T1000 (cell line): Measurements from ENCODE around the gene CALML5.

Experiments used
- DNase-seq: peaks from one replicate; lab custom pipeline; 2025; ENCODE audit warnings: mixed read lengths; lab: John Stamatoyannopoulos, UW

The CALML5 gene

GRCh38 chr10:5533098-5533731 is 33.8 kb upstream of the CALML5 start:
- DNase-seq: no peak

GRCh38 chr10:5532618-5533097 is 33.3 kb upstream of the CALML5 start:
- no peak for DNase-seq

DNA sequence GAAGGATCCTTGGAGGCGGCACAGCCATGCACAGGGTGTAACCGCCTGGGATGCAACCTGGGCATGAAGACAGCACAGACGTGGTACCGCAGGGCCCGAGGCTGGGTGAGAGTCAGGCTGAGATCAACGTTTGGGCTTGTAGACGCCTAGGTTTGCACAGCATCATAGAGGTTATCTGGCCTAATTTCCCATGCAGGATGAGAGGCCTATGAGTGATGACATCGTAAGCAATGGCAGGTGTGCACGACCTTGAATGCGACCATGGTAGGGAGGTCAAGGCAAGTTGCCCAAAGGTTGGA is 32.9 kb upstream of the CALML5 start:
- DNase-seq: no peak

DNA sequence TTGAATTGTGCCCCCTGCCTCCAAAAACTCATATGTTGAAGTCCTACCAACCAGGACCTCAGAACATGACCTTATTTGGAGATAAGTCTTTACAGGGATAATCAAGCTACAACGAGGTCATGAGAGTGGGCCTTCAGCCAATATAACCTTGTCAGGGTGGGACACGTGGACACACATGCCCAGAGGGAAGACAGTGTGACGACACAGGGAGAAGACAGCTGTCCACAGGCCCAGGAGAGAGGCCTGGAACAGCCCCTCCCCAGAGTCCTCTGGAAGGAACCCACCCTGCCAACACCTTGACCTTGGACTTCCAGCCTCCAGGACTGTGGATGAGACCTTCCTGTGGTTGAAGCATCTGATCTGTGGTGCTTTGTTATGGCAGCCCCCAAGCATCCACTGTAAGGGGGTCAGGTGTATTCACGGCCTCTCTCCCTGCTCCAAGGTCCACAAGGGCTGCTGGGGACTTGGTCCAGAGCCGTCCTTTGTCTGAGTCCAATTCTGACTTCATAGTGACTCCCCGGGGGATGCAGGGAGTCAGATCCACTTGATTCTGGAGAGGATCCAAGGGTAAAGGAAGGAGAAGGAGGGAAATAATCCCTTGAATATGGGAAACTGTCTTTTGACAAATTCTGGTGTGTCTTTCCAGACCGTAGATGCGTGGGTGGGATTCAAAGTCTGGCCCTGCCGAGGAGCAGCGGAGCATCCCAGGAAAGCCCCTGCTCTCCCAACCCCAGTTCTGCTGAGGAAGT is 32.4 kb upstream of the CALML5 start:
- DNase-seq: no peak

GRCh38 chr10:5530846-5531557 is 31.6 kb upstream of the CALML5 start:
- DNase-seq: no peak

DNA sequence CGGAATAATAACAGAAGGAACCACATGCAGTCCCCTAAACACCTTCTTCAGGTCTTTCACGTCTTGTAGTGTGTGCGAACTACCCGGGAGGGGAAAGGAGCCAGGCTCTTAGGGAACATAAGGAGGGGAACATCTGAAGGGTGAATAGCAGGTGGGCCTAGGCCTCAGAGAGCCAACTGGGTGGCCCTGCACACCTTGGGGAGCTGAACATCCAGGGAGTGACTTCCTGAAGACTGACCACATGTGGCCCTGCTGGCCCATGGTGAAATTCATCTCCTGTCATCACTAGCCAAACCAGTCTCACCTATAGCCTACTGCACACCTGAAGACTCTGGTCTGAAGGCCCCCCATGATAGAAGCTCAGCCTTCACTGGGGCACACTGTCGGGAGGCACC is 31.0 kb upstream of the CALML5 start:
- DNase-seq: no peak

DNA sequence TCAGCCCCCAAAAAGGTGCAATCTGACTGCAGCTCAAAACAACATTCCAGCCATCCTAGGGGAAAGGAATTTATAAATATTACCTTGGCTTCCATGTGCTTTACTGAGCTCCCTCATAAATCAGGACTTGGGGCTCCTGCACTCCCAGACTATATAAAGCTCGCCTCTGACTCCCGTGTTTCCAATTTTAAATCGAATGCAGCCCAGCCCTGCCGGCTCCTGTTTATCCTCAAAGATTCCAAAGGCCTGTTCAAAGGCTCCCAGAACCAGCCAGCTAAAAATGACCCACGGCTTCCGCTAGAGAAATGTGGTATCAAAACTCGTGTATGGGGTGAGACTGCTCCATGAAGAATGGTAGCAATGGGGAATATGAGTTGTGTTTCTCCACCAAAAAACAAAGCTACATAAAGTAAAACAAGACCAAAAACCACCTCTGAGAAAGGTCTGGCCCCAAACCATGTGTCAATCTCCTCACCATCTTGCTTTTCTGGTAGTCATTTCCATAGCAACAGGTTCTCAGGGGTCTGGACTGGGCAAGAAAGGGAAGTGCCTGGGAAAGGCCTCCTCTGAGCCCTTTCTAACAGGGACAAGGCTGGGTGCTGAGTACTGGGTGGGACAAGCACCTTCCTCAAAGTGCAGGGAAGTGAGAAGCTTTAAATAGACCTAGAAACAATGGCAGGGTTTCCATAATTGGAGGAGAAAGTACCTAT is 30.5 kb upstream of the CALML5 start:
- no peak for DNase-seq

- DNase-seq: no peak
Measured at GRCh38 chr10:5528989-5529701, 29.8 kb upstream of the CALML5 start.

DNA sequence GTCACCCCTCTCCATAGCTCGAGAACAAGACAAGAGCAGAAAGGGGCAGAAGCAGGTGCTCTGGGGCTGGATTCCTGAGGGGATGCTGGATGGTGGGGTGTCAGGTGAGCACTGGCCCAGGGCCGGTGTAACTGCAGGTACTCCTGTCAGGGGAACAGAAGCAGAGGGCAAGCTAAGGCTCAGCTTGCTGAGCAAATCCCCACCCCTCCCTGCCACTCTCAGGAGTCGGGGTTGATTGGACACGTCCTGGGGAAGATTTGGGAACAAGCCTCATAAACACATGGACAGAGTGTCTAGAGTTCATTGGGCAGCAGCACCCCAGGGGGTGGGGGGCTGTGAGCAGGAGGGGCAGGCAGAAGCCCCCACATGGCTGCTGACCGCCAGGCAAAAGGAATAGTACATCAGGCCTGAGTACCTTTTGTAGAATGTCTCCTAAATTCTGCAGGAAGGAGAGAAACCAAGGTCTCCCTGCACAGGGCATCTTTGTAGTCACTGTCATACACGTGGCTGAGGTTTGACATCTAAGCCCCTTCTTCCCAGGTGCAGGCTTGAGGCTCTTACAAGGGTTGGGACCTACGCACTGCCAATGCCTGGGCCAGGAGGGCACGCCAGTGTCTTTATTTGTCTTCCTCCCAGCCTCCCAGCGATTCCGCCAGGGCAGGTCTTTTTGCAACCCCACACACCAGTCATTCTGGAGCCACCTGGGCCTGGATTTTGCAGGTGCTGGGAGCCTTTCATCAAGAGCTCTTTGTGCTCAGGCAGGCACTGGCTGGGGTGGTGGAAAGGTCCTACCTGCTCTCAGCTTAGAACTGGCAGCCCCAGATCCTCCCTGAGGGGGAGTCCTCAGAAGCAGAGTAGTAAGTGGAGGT is 28.2 kb upstream of the CALML5 start:
- no peak for DNase-seq

GRCh38 chr10:5526691-5527331 is 27.4 kb upstream of the CALML5 start:
- no peak for DNase-seq

GRCh38 chr10:5525561-5526341 is 26.4 kb upstream of the CALML5 start:
- no peak for DNase-seq

- no peak for DNase-seq
Measured at GRCh38 chr10:5524641-5525560, 25.5 kb upstream of the CALML5 start, which contains the start of gene CALML3. Gene CALML3 (plus strand): TSS chr10:5524961. CDS start chr10:5525086, 125 bp downstream.

- no peak for DNase-seq
Measured at GRCh38 chr10:5523796-5524574, 24.6 kb upstream of the CALML5 start.

DNA sequence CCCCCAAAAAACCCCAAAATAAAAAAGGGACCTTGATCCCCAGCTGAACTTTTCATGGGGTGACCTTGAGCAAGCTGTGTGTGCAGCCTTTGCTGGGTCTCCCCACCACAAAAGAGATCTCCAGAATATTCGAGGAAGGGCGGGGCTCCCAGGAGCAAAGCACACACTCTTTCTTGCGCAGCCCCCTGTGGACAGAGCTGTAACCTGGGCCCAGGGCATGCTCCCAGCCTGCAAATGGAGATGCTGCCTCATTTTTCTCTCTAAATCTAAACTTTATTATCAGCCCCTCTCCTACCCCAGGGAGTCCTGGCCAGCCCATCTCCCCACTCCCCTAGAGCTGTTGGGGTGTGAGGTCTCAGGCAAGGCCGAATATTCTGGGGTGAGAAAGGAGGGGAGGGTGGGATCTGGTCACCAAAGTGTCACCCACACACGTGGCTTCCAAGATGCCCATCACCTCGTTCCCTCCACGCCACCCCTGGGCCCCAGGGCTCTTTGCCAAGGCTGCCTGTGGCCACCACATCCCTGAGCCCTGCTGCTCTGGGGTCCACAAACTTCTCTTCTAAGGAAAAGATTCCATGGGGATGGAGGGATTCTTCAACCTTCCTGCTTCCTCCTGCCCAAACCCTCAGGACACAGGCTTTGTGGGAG is 23.7 kb upstream of the CALML5 start:
- no peak for DNase-seq

DNA sequence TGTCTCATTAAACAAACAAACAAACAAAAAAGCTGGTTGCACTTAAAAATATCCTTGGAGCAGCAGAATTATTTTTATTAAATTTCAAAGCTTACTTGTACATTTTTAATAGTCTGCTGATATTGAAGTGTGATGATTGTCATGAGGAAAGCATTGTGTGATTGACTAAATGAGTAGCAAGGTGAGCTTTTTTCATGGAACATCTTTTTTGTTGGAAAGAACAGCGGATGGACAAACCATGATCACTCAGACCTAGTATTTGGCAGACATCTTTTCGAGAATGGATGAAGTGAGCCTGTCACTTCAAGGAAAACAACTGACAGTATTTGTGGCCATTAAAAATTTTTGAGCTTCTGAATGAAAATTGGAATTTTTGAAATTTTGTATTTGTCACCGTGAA is 19.7 kb upstream of the CALML5 start:
- DNase-seq: no peak

DNA sequence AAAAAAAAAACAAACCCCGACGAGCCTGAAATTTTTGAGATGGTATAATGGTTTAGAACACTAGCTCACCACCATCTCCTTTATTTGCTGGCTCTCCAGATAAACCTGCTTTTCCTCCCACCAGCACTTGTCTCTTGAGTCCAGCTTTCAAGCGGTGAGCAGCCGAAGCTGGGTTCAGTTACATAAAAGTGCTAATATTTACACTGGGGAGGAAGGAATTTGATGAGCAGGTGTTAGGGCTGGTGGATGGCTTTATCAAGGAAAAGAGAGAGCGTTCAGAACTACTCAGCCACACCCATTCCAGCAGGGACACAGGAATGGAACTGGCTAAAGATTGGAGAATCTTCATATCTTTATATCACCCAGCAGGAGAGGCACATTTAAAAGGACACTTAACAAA is 18.8 kb upstream of the CALML5 start:
- no peak for DNase-seq

DNA sequence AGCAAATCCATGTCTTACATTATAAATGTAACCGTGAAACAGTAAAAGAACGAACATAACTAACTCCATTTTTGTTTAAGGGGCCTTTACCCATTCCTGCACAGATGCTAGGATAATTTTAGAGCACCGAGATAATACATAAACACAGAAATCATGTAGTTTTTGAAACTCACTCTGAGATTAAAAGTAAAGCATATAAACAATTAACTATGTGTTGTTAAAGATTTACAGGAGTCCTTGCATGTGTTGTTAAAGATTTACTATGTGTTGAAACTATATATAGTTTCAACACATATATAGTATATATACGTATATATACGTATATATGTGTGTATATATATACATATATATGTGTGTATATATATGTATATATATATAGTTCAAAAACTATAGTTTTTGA is 18.2 kb upstream of the CALML5 start:
- DNase-seq: no peak
